ENCODE results near the gene H2AZ1. TPM values are rescaled to one million over a fixed set of nuclear protein-coding genes. Genes with fewer than 3 reads are reported as not detected.
A peak's percentile ranks its signal among the peaks of the same experiment; 100 is the strongest.

Gene H2AZ1
- total RNA-seq (100 to 1,000 TPM; 151 to 200 TPM), polyA plus RNA-seq (ENCODE audit: insufficient read length in 6 of 6) (100 to 1,000 TPM; 344 to 597 (median 397) TPM)
- long read RNA-seq, donor 1, transcript H2AFZ-203 (4 exons, 1,254 nt) = minor isoform, 25 of 515 reads
- long read RNA-seq, donor 1, transcript H2AFZ-201 (5 exons, 979 nt) = major isoform, 418 of 515 reads
- long read RNA-seq, donor 1, partial matches to known transcripts = 17 of 515 reads
- long read RNA-seq, donor 1, other reads (novel, unspliced or antisense) = 51 of 515 reads
- long read RNA-seq, donor 2, transcript H2AFZ-201 (5 exons, 979 nt) = major isoform, 335 of 438 reads
- long read RNA-seq, donor 2, transcript H2AFZ-203 (4 exons, 1,254 nt) = minor isoform, 17 of 438 reads
- long read RNA-seq, donor 2, partial matches to known transcripts = 40 of 438 reads
- long read RNA-seq, donor 2, other reads (novel, unspliced or antisense) = 41 of 438 reads
- long read RNA-seq, donor 3, transcript H2AFZ-201 (5 exons, 979 nt) = major isoform, 366 of 432 reads
- long read RNA-seq, donor 3, transcript H2AFZ-203 (4 exons, 1,254 nt) = minor isoform, 13 of 432 reads
- long read RNA-seq, donor 3, transcript H2AFZ-204 (2 exons, 1,843 nt) = minor isoform, 7 of 432 reads
- long read RNA-seq, donor 3, partial matches to known transcripts = 6 of 432 reads
- long read RNA-seq, donor 3, other reads (novel, unspliced or antisense) = 40 of 432 reads
- long read RNA-seq, donor 4, transcript H2AFZ-201 (5 exons, 979 nt) = major isoform, 270 of 296 reads
- long read RNA-seq, donor 4, partial matches to known transcripts = 10 of 296 reads
- long read RNA-seq, donor 4, other reads (novel, unspliced or antisense) = 15 of 296 reads
- long read RNA-seq, donor 5, transcript H2AFZ-201 (5 exons, 979 nt) = major isoform, 256 of 377 reads
- long read RNA-seq, donor 5, transcript H2AFZ-203 (4 exons, 1,254 nt) = minor isoform, 12 of 377 reads
- long read RNA-seq, donor 5, partial matches to known transcripts = 69 of 377 reads
- long read RNA-seq, donor 5, other reads (novel, unspliced or antisense) = 35 of 377 reads
- long read RNA-seq, donor 6, transcript H2AFZ-203 (4 exons, 1,254 nt) = minor isoform, 19 of 719 reads
- long read RNA-seq, donor 6, transcript H2AFZ-201 (5 exons, 979 nt) = major isoform, 561 of 719 reads
- long read RNA-seq, donor 6, transcript H2AFZ-204 (2 exons, 1,843 nt) = minor isoform, 5 of 719 reads
- long read RNA-seq, donor 6, partial matches to known transcripts = 105 of 719 reads
- long read RNA-seq, donor 6, other reads (novel, unspliced or antisense) = 29 of 719 reads
- long read RNA-seq, donor 7, transcript H2AFZ-203 (4 exons, 1,254 nt) = minor isoform, 6 of 238 reads
- long read RNA-seq, donor 7, transcript H2AFZ-201 (5 exons, 979 nt) = major isoform, 195 of 238 reads
- long read RNA-seq, donor 7, partial matches to known transcripts = 17 of 238 reads
- long read RNA-seq, donor 7, other reads (novel, unspliced or antisense) = 20 of 238 reads
- long read RNA-seq, donor 8, transcript H2AFZ-203 (4 exons, 1,254 nt) = minor isoform, 7 of 223 reads
- long read RNA-seq, donor 8, transcript H2AFZ-201 (5 exons, 979 nt) = major isoform, 180 of 223 reads
- long read RNA-seq, donor 8, partial matches to known transcripts = 24 of 223 reads
- long read RNA-seq, donor 8, other reads (novel, unspliced or antisense) = 12 of 223 reads
- long read RNA-seq, donor 9, partial matches to known transcripts = 0 of 1 reads
- long read RNA-seq, donor 9, other reads (novel, unspliced or antisense) = 0 of 1 reads
- long read RNA-seq, donor 10, transcript H2AFZ-201 (5 exons, 979 nt) = major isoform, 616 of 642 reads
- long read RNA-seq, donor 10, partial matches to known transcripts = 1 of 642 reads
- long read RNA-seq, donor 10, other reads (novel, unspliced or antisense) = 22 of 642 reads
- long read RNA-seq, donor 11, transcript H2AFZ-201 (5 exons, 979 nt) = major isoform, 183 of 240 reads
- long read RNA-seq, donor 11, transcript H2AFZ-203 (4 exons, 1,254 nt) = minor isoform, 24 of 240 reads
- long read RNA-seq, donor 11, partial matches to known transcripts = 13 of 240 reads
- long read RNA-seq, donor 11, other reads (novel, unspliced or antisense) = 19 of 240 reads
- long read RNA-seq, donor 12, transcript H2AFZ-201 (5 exons, 979 nt) = major isoform, 191 of 238 reads
- long read RNA-seq, donor 12, transcript H2AFZ-203 (4 exons, 1,254 nt) = minor isoform, 9 of 238 reads
- long read RNA-seq, donor 12, partial matches to known transcripts = 22 of 238 reads
- long read RNA-seq, donor 12, other reads (novel, unspliced or antisense) = 14 of 238 reads

DNA sequence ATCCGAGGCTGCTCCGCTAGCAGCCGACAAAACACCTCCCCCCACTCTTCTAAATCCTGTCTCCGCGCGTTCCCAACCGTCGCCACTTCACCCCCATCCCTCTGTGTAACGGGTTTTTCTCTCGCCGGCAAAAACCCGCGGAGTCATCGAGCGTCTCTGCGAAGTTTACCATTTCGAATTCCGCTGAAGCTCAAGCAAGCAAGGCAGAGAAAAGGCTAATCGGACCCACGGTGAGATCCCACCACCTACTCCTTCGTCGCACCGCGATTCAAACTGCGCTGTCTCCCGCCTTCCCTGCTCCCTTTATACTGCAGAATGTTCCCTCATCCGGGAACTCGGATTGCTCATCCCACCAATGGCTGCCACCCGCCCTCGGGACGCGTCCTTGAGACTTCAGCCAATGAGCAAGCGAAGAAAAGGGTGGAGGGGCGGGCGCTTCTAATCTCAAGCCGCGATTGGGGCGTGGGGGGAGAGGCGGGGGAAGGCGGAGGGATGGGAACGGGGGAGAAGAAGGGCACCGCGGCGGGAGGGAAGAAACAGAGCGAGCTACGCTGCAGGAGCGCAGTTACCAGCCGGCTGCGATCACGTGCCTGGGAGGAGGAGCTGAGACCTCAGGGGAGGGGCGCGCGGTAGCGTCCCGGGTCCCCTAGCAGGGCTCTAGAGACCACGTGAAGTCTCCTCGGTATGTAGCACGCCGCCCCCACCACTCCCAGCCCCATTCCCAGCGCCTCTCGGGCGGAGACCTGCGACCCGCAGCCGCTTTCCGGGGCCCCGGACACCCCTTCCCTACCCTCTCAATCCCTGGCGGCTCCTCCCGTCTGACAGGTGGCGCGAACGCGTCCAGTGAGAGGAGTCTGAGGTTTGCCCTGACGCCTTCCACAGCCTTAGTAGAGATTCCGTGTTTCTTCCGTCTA, at the start of gene H2AZ1:
Gene H2AZ1, minus strand, starts transcription at position 277 of the 914 bp plus-strand sequence. Its CDS starts 105 bp downstream, at position 172.
- DNase-seq (peak; percentile 96 to 99 (median 98)), ATAC-seq (peak; percentile 88)
- no peaks in the 10 kb centered on the region for H3K9me3 ChIP-seq
- peaks cover 0 to 36% of the 10 kb centered on the region in 2 donors for H3K4me1 ChIP-seq
- peaks cover 0 to 10% of the 10 kb centered on the region in 2 donors for H3K36me3 ChIP-seq
- peak within 1 kb of the TSS; percentile 71 to 74 for H3K4me3 ChIP-seq
- TF ChIP-seq, protein P1, sequence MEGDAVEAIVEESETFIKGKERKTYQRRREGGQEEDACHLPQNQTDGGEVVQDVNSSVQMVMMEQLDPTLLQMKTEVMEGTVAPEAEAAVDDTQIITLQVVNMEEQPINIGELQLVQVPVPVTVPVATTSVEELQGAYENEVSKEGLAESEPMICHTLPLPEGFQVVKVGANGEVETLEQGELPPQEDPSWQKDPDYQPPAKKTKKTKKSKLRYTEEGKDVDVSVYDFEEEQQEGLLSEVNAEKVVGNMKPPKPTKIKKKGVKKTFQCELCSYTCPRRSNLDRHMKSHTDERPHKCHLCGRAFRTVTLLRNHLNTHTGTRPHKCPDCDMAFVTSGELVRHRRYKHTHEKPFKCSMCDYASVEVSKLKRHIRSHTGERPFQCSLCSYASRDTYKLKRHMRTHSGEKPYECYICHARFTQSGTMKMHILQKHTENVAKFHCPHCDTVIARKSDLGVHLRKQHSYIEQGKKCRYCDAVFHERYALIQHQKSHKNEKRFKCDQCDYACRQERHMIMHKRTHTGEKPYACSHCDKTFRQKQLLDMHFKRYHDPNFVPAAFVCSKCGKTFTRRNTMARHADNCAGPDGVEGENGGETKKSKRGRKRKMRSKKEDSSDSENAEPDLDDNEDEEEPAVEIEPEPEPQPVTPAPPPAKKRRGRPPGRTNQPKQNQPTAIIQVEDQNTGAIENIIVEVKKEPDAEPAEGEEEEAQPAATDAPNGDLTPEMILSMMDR (IDR thresholded peaks at IDR 0.05) = no peak
- H3K27me3 ChIP-seq = no peaks in the 10 kb centered on the region
- H3K27ac ChIP-seq = peak within 1 kb of the TSS; percentile 85 to 89
- intact Hi-C loops (cut with DNase I) = loop anchor here in 1 of 2 donors (5.0 to 10.0 kb wide), 3 partner anchors 55 to 388 kb away; partner anchors contain the start of genes DAPP1, LAMTOR3 and TRMT10A

DNA sequence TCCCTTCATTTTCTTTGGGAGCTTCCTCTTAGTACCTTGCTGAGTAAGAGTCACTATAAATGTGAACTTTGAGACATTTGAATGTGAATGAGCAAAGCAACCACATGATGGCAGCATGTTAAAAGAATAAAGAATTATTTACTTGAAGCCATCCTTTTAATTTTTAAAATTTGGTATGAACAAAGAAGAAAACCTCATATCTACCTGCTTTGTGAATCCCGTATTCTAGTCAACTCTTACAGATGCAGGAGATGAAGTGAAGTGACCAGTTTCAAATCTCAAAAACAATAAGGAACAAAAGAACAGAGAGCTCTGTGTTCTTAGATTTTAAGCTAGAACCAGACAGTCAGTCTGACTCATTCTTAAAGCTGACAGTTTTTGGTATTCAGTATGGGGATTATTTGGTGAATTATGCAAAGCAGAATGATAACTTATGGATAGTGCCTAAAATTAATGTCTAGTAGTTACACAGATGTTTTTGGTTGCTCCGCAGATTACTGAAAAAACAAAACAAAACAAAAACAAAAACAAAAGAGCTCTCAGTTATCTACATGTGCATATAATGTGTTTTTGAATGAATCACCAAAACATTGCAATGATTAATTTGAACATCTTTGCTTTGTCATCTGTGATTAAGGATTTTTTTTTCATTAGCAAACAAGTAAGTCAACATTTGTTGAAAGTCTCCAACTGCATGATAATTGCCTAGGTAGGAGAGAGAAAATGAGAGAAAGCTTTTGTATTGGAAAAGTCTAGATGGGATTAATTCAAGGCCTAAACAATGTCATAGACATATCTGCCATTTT, 48.2 kb upstream of the H2AZ1 start:
- Histone ChIP-seq H3K4me3 (no peak overlapping the region), H3K4me1 (no peaks in the 10 kb centered on the region), H3K36me3 (no peaks in the 10 kb centered on the region), H3K9me3 (no peaks in the 10 kb centered on the region), H3K27ac (no peak overlapping the region), H3K27me3 (no peaks in the 10 kb centered on the region)
- DNase-seq (no peak), ATAC-seq (peak; percentile 39)
- TF ChIP-seq, protein P1 (IDR thresholded peaks at IDR 0.05) = peak in 1 of 2 donors; percentile 26
- intact Hi-C loops (cut with DNase I) = no loop called here

DNA sequence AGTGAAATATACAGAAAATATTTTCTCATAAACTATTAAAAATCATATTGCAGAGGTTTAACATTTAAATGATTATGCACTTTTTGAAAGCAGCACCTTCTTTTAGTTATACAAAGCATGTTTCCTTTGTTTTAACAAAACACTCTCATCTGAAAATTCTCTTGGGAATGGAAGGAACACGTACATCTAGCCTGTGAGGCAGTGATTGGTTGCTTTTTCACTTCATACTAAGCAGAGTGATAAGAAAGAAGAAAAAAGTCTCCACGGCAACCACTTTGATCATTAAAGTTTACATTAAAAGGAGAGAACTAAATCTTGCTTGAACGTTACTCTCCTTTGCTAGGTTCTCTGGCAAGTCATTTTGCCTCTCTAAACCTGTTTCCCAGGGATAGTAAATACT, 41.7 kb upstream of the H2AZ1 start:
- Histone ChIP-seq H3K4me3 (no peak overlapping the region), H3K27ac (no peak overlapping the region), H3K4me1 (no peaks in the 10 kb centered on the region), H3K36me3 (no peaks in the 10 kb centered on the region), H3K9me3 (no peaks in the 10 kb centered on the region), H3K27me3 (no peaks in the 10 kb centered on the region)
- ATAC-seq = no peak
- DNase-seq = no peak
- intact Hi-C loops (cut with DNase I) = no loop called here
- TF ChIP-seq, protein P1 (IDR thresholded peaks at IDR 0.05) = no peak
